Measurements from ENCODE around the gene ACOT2. TPM values are rescaled to one million over a fixed set of nuclear protein-coding genes. Genes with fewer than 3 reads are reported as not detected.

The ACOT2 gene
- total RNA-seq, 3 donors from 2014 or later (not counting 1 experiment from before 2014, with no cell fraction given) = 16.3 to 19.2 (median 17.4) TPM

DNA sequence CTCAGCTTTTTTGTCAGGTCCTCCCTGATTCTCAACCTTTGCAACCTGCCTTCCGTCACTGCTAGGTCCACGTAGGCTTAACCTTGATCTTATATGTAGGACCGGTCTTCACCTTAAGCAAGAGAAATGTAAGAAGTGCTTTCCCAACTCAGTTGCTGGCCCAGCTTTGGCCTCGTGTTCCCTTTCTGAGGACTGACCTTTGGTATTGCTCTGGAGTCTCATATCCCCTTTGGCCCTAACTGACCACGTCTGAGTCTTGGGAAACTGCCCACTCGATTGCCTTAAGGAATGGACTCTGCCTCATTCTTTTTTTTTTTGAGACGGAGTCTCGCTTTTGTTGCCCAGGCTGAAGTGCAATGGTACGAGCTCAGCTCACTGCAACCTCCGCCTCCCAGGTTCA, 51.3 kb downstream of the ACOT2 start:
- H3K9me3 Mint-ChIP-seq = no peaks in the 10 kb centered on the region
- Histone ChIP-seq H3K9me3 (ENCODE audit: control insufficient read depth, insufficient read depth, low read length) (no peaks in the 10 kb centered on the region), H3K4me3 (ENCODE audit: low read length) (no peak overlapping the region), H3K4me1 (ENCODE audit: control insufficient read depth, insufficient read depth, low read length) (no peaks in the 10 kb centered on the region), H3K27me3 (ENCODE audit: control insufficient read depth, insufficient read depth, low read length) (no peaks in the 10 kb centered on the region), H3K36me3 (ENCODE audit: control insufficient read depth, insufficient read depth, low read length) (no peaks in the 10 kb centered on the region), H3K27ac (ENCODE audit: low read length) (no peak overlapping the region)
- TF ChIP-seq, protein P1, sequence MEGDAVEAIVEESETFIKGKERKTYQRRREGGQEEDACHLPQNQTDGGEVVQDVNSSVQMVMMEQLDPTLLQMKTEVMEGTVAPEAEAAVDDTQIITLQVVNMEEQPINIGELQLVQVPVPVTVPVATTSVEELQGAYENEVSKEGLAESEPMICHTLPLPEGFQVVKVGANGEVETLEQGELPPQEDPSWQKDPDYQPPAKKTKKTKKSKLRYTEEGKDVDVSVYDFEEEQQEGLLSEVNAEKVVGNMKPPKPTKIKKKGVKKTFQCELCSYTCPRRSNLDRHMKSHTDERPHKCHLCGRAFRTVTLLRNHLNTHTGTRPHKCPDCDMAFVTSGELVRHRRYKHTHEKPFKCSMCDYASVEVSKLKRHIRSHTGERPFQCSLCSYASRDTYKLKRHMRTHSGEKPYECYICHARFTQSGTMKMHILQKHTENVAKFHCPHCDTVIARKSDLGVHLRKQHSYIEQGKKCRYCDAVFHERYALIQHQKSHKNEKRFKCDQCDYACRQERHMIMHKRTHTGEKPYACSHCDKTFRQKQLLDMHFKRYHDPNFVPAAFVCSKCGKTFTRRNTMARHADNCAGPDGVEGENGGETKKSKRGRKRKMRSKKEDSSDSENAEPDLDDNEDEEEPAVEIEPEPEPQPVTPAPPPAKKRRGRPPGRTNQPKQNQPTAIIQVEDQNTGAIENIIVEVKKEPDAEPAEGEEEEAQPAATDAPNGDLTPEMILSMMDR (IDR thresholded peaks at IDR 0.05) = no peak
- H3K4me3 Mint-ChIP-seq = no peak overlapping the region
- no peaks in the 10 kb centered on the region for H3K4me1 Mint-ChIP-seq
- H3K27ac Mint-ChIP-seq = no peak overlapping the region
- DNase-seq = no peak
- no peaks in the 10 kb centered on the region for H3K36me3 Mint-ChIP-seq
- intact Hi-C loops (cut with micrococcal nuclease) = no loop called here
- no peaks in the 10 kb centered on the region for H3K27me3 Mint-ChIP-seq (ENCODE audit: low read depth in 2 of 2)
- whole genome bisulfite sequencing (ENCODE audit: insufficient coverage) = 92% methylated on average over 10 of the region's 10 CpGs
- no peak for ATAC-seq

- Mint-ChIP-seq H3K4me1 (no peaks in the 10 kb centered on the region), H3K4me3 (no peak overlapping the region), H3K36me3 (no peaks in the 10 kb centered on the region), H3K27me3 (ENCODE audit: low read depth in 2 of 2) (no peaks in the 10 kb centered on the region), H3K27ac (no peak overlapping the region), H3K9me3 (no peaks in the 10 kb centered on the region)
- H3K27me3 ChIP-seq (ENCODE audit: control insufficient read depth, insufficient read depth, low read length) = no peaks in the 10 kb centered on the region
- 91% methylated on average over 4 of the region's 4 CpGs for WGBS (ENCODE audit: insufficient coverage)
- no peak for DNase-seq
- H3K27ac ChIP-seq (ENCODE audit: low read length) = no peak overlapping the region
- no peaks in the 10 kb centered on the region for H3K9me3 ChIP-seq (ENCODE audit: control insufficient read depth, insufficient read depth, low read length)
- ATAC-seq = no peak
- TF ChIP-seq, protein P1 (IDR thresholded peaks at IDR 0.05) = no peak
- intact Hi-C loops (cut with micrococcal nuclease) = no loop called here
- no peak overlapping the region for H3K4me3 ChIP-seq (ENCODE audit: low read length)
- no peaks in the 10 kb centered on the region for H3K4me1 ChIP-seq (ENCODE audit: control insufficient read depth, insufficient read depth, low read length)
- H3K36me3 ChIP-seq (ENCODE audit: control insufficient read depth, insufficient read depth, low read length) = no peaks in the 10 kb centered on the region
These were observed 54.6 kb downstream of the ACOT2 start for GRCh38 chr14:73623504-73624054.

Other genes starting within 250 kb of the ACOT2 start
- 10 to 100 TPM; 50.0 to 67.4 (median 56.3) TPM for gene NUMB, start 110.7 kb upstream of the ACOT2 start, total RNA-seq
- 10 to 100 TPM; 18.1 to 25.4 (median 22.7) TPM for gene RIOX1, start 78.3 kb upstream of the ACOT2 start, total RNA-seq
- 1 to 10 TPM; 3.3 to 4.4 (median 3.6) TPM for gene ACOT1, start 32.1 kb upstream of the ACOT2 start, total RNA-seq
- gene HEATR4, start 10.3 kb upstream of the ACOT2 start, total RNA-seq = under 1 TPM in 1 of 3 donors, not detected in 2; 0.54 TPM
- 1 to 10 TPM; 2.3 to 3.0 (median 2.6) TPM for gene ACOT4, start 22.7 kb downstream of the ACOT2 start, total RNA-seq
- not detected for gene ACOT6, start 43.3 kb downstream of the ACOT2 start, total RNA-seq
- 10 to 100 TPM in 2 of 3 donors, 1 to 10 TPM in 1; 6.7 to 10.3 (median 10.1) TPM for gene DNAL1, start 75.8 kb downstream of the ACOT2 start, total RNA-seq
- gene PNMA1, start 145.2 kb downstream of the ACOT2 start, total RNA-seq = 10 to 100 TPM; 26.0 to 32.3 (median 28.9) TPM